ENCODE results near the gene ARHGAP32.

The ARHGAP32 gene

GRCh38 chr11:129086976-129087375 lies 105.1 kb downstream of the ARHGAP32 start:
- no peaks in the 10 kb centered on the region for H3K4me1 ChIP-seq (ENCODE audit: control insufficient read depth, insufficient read depth, low read length)
- WGBS, 2 experiments: 82 to 100% methylated on average over 1 of the region's 1 CpG

GRCh38 chr11:129077191-129077590 lies 114.9 kb downstream of the ARHGAP32 start:
- Histone ChIP-seq H3K27me3 (ENCODE audit: control insufficient read depth, insufficient read depth, low read length, poor library complexity, severe bottlenecking) (no peaks in the 10 kb centered on the region), H3K9me3 (ENCODE audit: control insufficient read depth, low read length) (no peaks in the 10 kb centered on the region), H3K27ac (ENCODE audit: insufficient read depth, low read depth, low read length, poor library complexity, severe bottlenecking) (no peak overlapping the region), H3K4me3 (ENCODE audit: insufficient read depth, low read depth, low read length) (no peak overlapping the region), H3K36me3 (ENCODE audit: control insufficient read depth, insufficient read depth, low read length) (no peaks in the 10 kb centered on the region), H3K4me1 (ENCODE audit: control insufficient read depth, insufficient read depth, low read length) (no peaks in the 10 kb centered on the region)
- WGBS, 2 experiments: 84% methylated on average over 5 of the region's 5 CpGs

More at GRCh38 chr11:129086976-129087375, 105.1 kb downstream of the ARHGAP32 start:
- no peaks in the 10 kb centered on the region for H3K9me3 ChIP-seq (ENCODE audit: control insufficient read depth, low read length)
- H3K4me3 ChIP-seq (ENCODE audit: insufficient read depth, low read depth, low read length): no peak overlapping the region
- H3K27ac ChIP-seq (ENCODE audit: insufficient read depth, low read depth, low read length, poor library complexity, severe bottlenecking): no peak overlapping the region
- H3K36me3 ChIP-seq (ENCODE audit: control insufficient read depth, insufficient read depth, low read length): no peaks in the 10 kb centered on the region
- no peaks in the 10 kb centered on the region for H3K27me3 ChIP-seq (ENCODE audit: control insufficient read depth, insufficient read depth, low read length, poor library complexity, severe bottlenecking)

- no peaks in the 10 kb centered on the region for H3K9me3 ChIP-seq (ENCODE audit: control insufficient read depth, low read length)
- no peak overlapping the region for H3K27ac ChIP-seq (ENCODE audit: insufficient read depth, low read depth, low read length, poor library complexity, severe bottlenecking)
- no peak overlapping the region for H3K4me3 ChIP-seq (ENCODE audit: insufficient read depth, low read depth, low read length)
- 89 to 91% methylated on average over 7 of the region's 7 CpGs for WGBS, 2 experiments
- no peaks in the 10 kb centered on the region for H3K4me1 ChIP-seq (ENCODE audit: control insufficient read depth, insufficient read depth, low read length)
- H3K36me3 ChIP-seq (ENCODE audit: control insufficient read depth, insufficient read depth, low read length): no peaks in the 10 kb centered on the region
- H3K27me3 ChIP-seq (ENCODE audit: control insufficient read depth, insufficient read depth, low read length, poor library complexity, severe bottlenecking): no peaks in the 10 kb centered on the region
These were observed 116.4 kb downstream of the ARHGAP32 start for GRCh38 chr11:129075757-129076156.

GRCh38 chr11:129067454-129067853 lies 124.7 kb downstream of the ARHGAP32 start:
- H3K27me3 ChIP-seq (ENCODE audit: control insufficient read depth, insufficient read depth, low read length, poor library complexity, severe bottlenecking): no peaks in the 10 kb centered on the region

GRCh38 chr11:129066229-129066628 lies 125.9 kb downstream of the ARHGAP32 start:
- Histone ChIP-seq H3K4me3 (ENCODE audit: insufficient read depth, low read depth, low read length) (no peak overlapping the region), H3K27me3 (ENCODE audit: control insufficient read depth, insufficient read depth, low read length, poor library complexity, severe bottlenecking) (no peaks in the 10 kb centered on the region), H3K36me3 (ENCODE audit: control insufficient read depth, insufficient read depth, low read length) (no peaks in the 10 kb centered on the region), H3K27ac (ENCODE audit: insufficient read depth, low read depth, low read length, poor library complexity, severe bottlenecking) (no peak overlapping the region), H3K4me1 (ENCODE audit: control insufficient read depth, insufficient read depth, low read length) (no peaks in the 10 kb centered on the region), H3K9me3 (ENCODE audit: control insufficient read depth, low read length) (no peaks in the 10 kb centered on the region)
- no CpG with 5 or more reads among the region's 1 CpG for whole genome bisulfite sequencing, 2 experiments

More at GRCh38 chr11:129067454-129067853, 124.7 kb downstream of the ARHGAP32 start:
- no peaks in the 10 kb centered on the region for H3K9me3 ChIP-seq (ENCODE audit: control insufficient read depth, low read length)
- no peaks in the 10 kb centered on the region for H3K36me3 ChIP-seq (ENCODE audit: control insufficient read depth, insufficient read depth, low read length)
- no peak overlapping the region for H3K4me3 ChIP-seq (ENCODE audit: insufficient read depth, low read depth, low read length)
- no peaks in the 10 kb centered on the region for H3K4me1 ChIP-seq (ENCODE audit: control insufficient read depth, insufficient read depth, low read length)
- H3K27ac ChIP-seq (ENCODE audit: insufficient read depth, low read depth, low read length, poor library complexity, severe bottlenecking): no peak overlapping the region
- 100% methylated on average over 2 of the region's 2 CpGs; no CpG with 5 or more reads in 1 of the 2 experiments for WGBS, 2 experiments

GRCh38 chr11:129063118-129063517 lies 129.0 kb downstream of the ARHGAP32 start:
- H3K9me3 ChIP-seq (ENCODE audit: control insufficient read depth, low read length): no peaks in the 10 kb centered on the region
- no peak overlapping the region for H3K27ac ChIP-seq (ENCODE audit: insufficient read depth, low read depth, low read length, poor library complexity, severe bottlenecking)
- H3K4me3 ChIP-seq (ENCODE audit: insufficient read depth, low read depth, low read length): no peak overlapping the region
- no peaks in the 10 kb centered on the region for H3K36me3 ChIP-seq (ENCODE audit: control insufficient read depth, insufficient read depth, low read length)
- H3K27me3 ChIP-seq (ENCODE audit: control insufficient read depth, insufficient read depth, low read length, poor library complexity, severe bottlenecking): no peaks in the 10 kb centered on the region
- peaks cover 3% of the 10 kb centered on the region for H3K4me1 ChIP-seq (ENCODE audit: control insufficient read depth, insufficient read depth, low read length)

GRCh38 chr11:129061492-129062230 lies 130.5 kb downstream of the ARHGAP32 start:
- Histone ChIP-seq H3K9me3 (ENCODE audit: control insufficient read depth, low read length) (no peaks in the 10 kb centered on the region), H3K4me1 (ENCODE audit: control insufficient read depth, insufficient read depth, low read length) (peaks cover 3% of the 10 kb centered on the region), H3K36me3 (ENCODE audit: control insufficient read depth, insufficient read depth, low read length) (no peaks in the 10 kb centered on the region), H3K27me3 (ENCODE audit: control insufficient read depth, insufficient read depth, low read length, poor library complexity, severe bottlenecking) (no peaks in the 10 kb centered on the region), H3K4me3 (ENCODE audit: insufficient read depth, low read depth, low read length) (no peak overlapping the region), H3K27ac (ENCODE audit: insufficient read depth, low read depth, low read length, poor library complexity, severe bottlenecking) (no peak overlapping the region)
- 96% methylated on average over 4 to 7 of the region's 7 CpGs for WGBS, 2 experiments

GRCh38 chr11:129056916-129057315 lies 135.2 kb downstream of the ARHGAP32 start:
- Histone ChIP-seq H3K4me1 (ENCODE audit: control insufficient read depth, insufficient read depth, low read length) (peaks cover 3% of the 10 kb centered on the region), H3K4me3 (ENCODE audit: insufficient read depth, low read depth, low read length) (no peak overlapping the region), H3K27ac (ENCODE audit: insufficient read depth, low read depth, low read length, poor library complexity, severe bottlenecking) (no peak overlapping the region), H3K27me3 (ENCODE audit: control insufficient read depth, insufficient read depth, low read length, poor library complexity, severe bottlenecking) (no peaks in the 10 kb centered on the region), H3K36me3 (ENCODE audit: control insufficient read depth, insufficient read depth, low read length) (no peaks in the 10 kb centered on the region), H3K9me3 (ENCODE audit: control insufficient read depth, low read length) (no peaks in the 10 kb centered on the region)
- 88 to 90% methylated on average over 11 of the region's 11 CpGs for WGBS, 2 experiments

GRCh38 chr11:129055196-129055595 lies 136.9 kb downstream of the ARHGAP32 start:
- H3K27me3 ChIP-seq (ENCODE audit: control insufficient read depth, insufficient read depth, low read length, poor library complexity, severe bottlenecking): no peaks in the 10 kb centered on the region
- H3K4me1 ChIP-seq (ENCODE audit: control insufficient read depth, insufficient read depth, low read length): peaks cover 3% of the 10 kb centered on the region
- no peaks in the 10 kb centered on the region for H3K36me3 ChIP-seq (ENCODE audit: control insufficient read depth, insufficient read depth, low read length)
- H3K27ac ChIP-seq (ENCODE audit: insufficient read depth, low read depth, low read length, poor library complexity, severe bottlenecking): no peak overlapping the region
- no peak overlapping the region for H3K4me3 ChIP-seq (ENCODE audit: insufficient read depth, low read depth, low read length)
- H3K9me3 ChIP-seq (ENCODE audit: control insufficient read depth, low read length): no peaks in the 10 kb centered on the region

- no peak overlapping the region for H3K27ac ChIP-seq (ENCODE audit: insufficient read depth, low read depth, low read length, poor library complexity, severe bottlenecking)
- H3K9me3 ChIP-seq (ENCODE audit: control insufficient read depth, low read length): no peaks in the 10 kb centered on the region
- no peaks in the 10 kb centered on the region for H3K36me3 ChIP-seq (ENCODE audit: control insufficient read depth, insufficient read depth, low read length)
- H3K4me3 ChIP-seq (ENCODE audit: insufficient read depth, low read depth, low read length): no peak overlapping the region
- whole genome bisulfite sequencing, 2 experiments: 90 to 94% methylated on average over 4 of the region's 4 CpGs
- no peaks in the 10 kb centered on the region for H3K27me3 ChIP-seq (ENCODE audit: control insufficient read depth, insufficient read depth, low read length, poor library complexity, severe bottlenecking)
- H3K4me1 ChIP-seq (ENCODE audit: control insufficient read depth, insufficient read depth, low read length): no peaks in the 10 kb centered on the region
These were observed 143.2 kb downstream of the ARHGAP32 start for GRCh38 chr11:129048911-129049310.

Data from ectodermal cell (in vitro differentiated cells).